ENCODE measurements around the gene GATAD2A. TPM values are rescaled to one million over a fixed set of nuclear protein-coding genes. Genes with fewer than 3 reads are reported as not detected.

Gene GATAD2A
- total RNA-seq, 2 experiments from 2014 or later = 91.2 to 100 TPM

DNA sequence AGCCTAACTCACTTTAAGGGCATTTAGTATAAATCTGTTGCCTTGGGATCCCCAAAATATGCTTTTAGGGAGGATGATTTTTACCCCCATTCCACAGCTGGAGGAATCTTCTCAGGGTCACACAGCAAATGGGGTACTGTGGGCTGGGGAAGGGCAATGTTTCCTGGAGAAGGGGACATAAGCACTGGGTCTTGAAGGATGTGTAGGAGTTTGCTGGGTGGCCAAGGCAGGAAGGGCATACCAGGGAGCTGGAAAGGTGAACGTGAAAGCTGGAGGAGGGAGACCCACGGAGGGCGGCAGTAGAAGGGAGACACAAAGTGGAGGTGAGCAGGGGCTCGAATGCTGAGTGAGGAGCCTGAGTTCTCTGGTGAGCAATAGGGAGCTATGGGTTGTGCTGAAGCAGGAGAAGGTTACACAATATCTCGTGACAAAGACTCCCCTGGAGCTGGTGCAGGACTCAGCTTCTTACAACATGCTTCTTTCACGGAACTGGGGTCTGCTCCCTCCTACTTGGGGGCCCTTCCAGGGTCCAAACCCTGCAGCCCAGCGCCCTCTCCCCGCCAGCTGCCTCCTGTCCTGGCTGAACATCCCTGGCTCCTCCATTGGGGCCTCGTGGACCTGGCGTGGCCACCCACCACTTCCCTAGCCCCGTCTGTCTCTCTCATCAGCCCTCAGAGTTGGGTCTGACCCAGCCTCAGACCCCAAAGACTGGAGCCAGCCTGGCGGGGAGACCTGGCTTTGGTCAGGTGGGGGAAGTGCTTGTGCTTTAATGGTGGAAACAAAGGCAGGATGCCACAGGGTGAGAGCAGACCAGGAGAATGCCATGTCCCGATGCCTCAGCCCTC is 143.7 kb downstream of the GATAD2A start:
- Mint-ChIP-seq H3K4me3 (no peak overlapping the region), H3K27me3 (ENCODE audit: low read depth) (no peaks in the 10 kb centered on the region), H3K36me3 (ENCODE audit: low read depth) (no peaks in the 10 kb centered on the region), H3K27ac (no peak overlapping the region), H3K4me1 (ENCODE audit: low read depth) (no peaks in the 10 kb centered on the region), H3K9me3 (no peaks in the 10 kb centered on the region)
- DNase-seq = no peak
- intact Hi-C loops (cut with micrococcal nuclease) = no loop called here
- CTCF ChIA-PET = interaction anchor here (0.9 to 2.8 kb wide), 2 partner anchors 17 to 95 kb away, joined by 3 to 8 read pairs; partner anchors contain the start of gene GMIP

- Mint-ChIP-seq H3K36me3 (ENCODE audit: low read depth) (no peaks in the 10 kb centered on the region), H3K27me3 (ENCODE audit: low read depth) (no peaks in the 10 kb centered on the region), H3K27ac (no peak overlapping the region), H3K9me3 (no peaks in the 10 kb centered on the region), H3K4me3 (no peak overlapping the region), H3K4me1 (ENCODE audit: low read depth) (peaks cover 2% of the 10 kb centered on the region)
- no peak for DNase-seq
- CTCF ChIA-PET = interaction anchor here (0.5 to 2.8 kb wide), 3 partner anchors 18 to 59 kb away, joined by 3 to 8 read pairs (median 4); no protein-coding TSS in a partner anchor
- intact Hi-C loops (cut with micrococcal nuclease) = no loop called here
Observed at GRCh38 chr19:19549804-19550464, 144.5 kb downstream of the GATAD2A start.

- intact Hi-C loops (cut with micrococcal nuclease) = no loop called here
- Mint-ChIP-seq H3K4me1 (ENCODE audit: low read depth) (peaks cover 2% of the 10 kb centered on the region), H3K36me3 (ENCODE audit: low read depth) (no peaks in the 10 kb centered on the region), H3K27me3 (ENCODE audit: low read depth) (no peaks in the 10 kb centered on the region), H3K4me3 (no peak overlapping the region), H3K27ac (no peak overlapping the region), H3K9me3 (no peaks in the 10 kb centered on the region)
- CTCF ChIA-PET = interaction anchor here (1.0 to 2.7 kb wide), 4 partner anchors 18 to 89 kb away, joined by 3 to 17 read pairs (median 4); no protein-coding TSS in a partner anchor
- no peak for DNase-seq
Observed at GRCh38 chr19:19550485-19550929, 145.0 kb downstream of the GATAD2A start.

- H3K27me3 Mint-ChIP-seq (ENCODE audit: low read depth) = no peaks in the 10 kb centered on the region
- H3K4me1 Mint-ChIP-seq (ENCODE audit: low read depth) = peaks cover 2% of the 10 kb centered on the region
- CTCF ChIA-PET = interaction anchor here (0.7 to 2.7 kb wide), 8 partner anchors 9 to 470 kb away, joined by 3 to 17 read pairs (median 4); partner anchors contain the start of genes CILP2 and NDUFA13
- no peaks in the 10 kb centered on the region for H3K9me3 Mint-ChIP-seq
- H3K27ac Mint-ChIP-seq = no peak overlapping the region
- H3K36me3 Mint-ChIP-seq (ENCODE audit: low read depth) = no peaks in the 10 kb centered on the region
- no peak overlapping the region for H3K4me3 Mint-ChIP-seq
- intact Hi-C loops (cut with micrococcal nuclease) = no loop called here
- DNase-seq = no peak
Observed at GRCh38 chr19:19550972-19551852, 145.7 kb downstream of the GATAD2A start.

GRCh38 chr19:19551853-19552192 is 146.3 kb downstream of the GATAD2A start:
- intact Hi-C loops (cut with micrococcal nuclease) = no loop called here

DNA sequence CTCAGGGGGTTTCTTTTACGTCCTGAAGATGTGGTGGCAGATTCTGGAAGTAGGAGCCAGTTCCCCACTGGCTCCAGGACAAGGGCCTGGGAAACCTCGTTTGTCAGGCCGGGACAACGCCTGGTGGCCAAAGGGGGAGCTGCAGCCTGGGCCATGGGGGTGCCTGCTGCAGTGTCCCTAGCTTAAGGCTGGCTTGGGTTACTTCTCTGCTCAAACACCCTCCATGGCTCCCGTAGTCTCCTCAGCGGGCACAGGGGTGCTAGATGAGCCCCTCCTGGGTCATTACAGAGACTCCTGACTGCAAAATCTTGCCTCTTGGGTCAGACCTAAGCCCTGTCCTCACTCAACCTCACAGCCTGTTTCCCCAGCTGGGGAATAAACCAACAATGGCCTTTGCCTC is 147.3 kb downstream of the GATAD2A start:
- Mint-ChIP-seq H3K4me3 (no peak overlapping the region), H3K36me3 (ENCODE audit: low read depth) (no peaks in the 10 kb centered on the region), H3K27ac (no peak overlapping the region), H3K9me3 (no peaks in the 10 kb centered on the region), H3K4me1 (ENCODE audit: low read depth) (peaks cover 2% of the 10 kb centered on the region), H3K27me3 (ENCODE audit: low read depth) (no peaks in the 10 kb centered on the region)
- CTCF ChIA-PET = interaction anchor here (0.6 to 4.4 kb wide), 9 partner anchors 15 to 91 kb away, joined by 3 to 19 read pairs (median 6); partner anchors contain the start of genes CILP2, GMIP and NDUFA13
- intact Hi-C loops (cut with micrococcal nuclease) = no loop called here
- DNase-seq = peak; percentile 33

More at GRCh38 chr19:19551853-19552192, 146.3 kb downstream of the GATAD2A start:
- no peak for DNase-seq
- CTCF ChIA-PET = interaction anchor here (0.7 to 4.4 kb wide), 8 partner anchors 9 to 470 kb away, joined by 3 to 19 read pairs (median 5); partner anchors contain the start of genes CILP2 and NDUFA13
- no peaks in the 10 kb centered on the region for H3K36me3 Mint-ChIP-seq (ENCODE audit: low read depth)
- no peaks in the 10 kb centered on the region for H3K27me3 Mint-ChIP-seq (ENCODE audit: low read depth)
- H3K4me1 Mint-ChIP-seq (ENCODE audit: low read depth) = peaks cover 2% of the 10 kb centered on the region
- H3K4me3 Mint-ChIP-seq = no peak overlapping the region
- no peaks in the 10 kb centered on the region for H3K9me3 Mint-ChIP-seq
- no peak overlapping the region for H3K27ac Mint-ChIP-seq

- Mint-ChIP-seq H3K27ac (no peak overlapping the region), H3K4me1 (ENCODE audit: low read depth) (peaks cover 5% of the 10 kb centered on the region)
Observed at GRCh38 chr19:19553670-19554069, 148.2 kb downstream of the GATAD2A start.

GRCh38 chr19:19554074-19555023 is 148.9 kb downstream of the GATAD2A start:
- Mint-ChIP-seq H3K36me3 (ENCODE audit: low read depth) (peaks cover 4% of the 10 kb centered on the region), H3K9me3 (no peaks in the 10 kb centered on the region), H3K4me1 (ENCODE audit: low read depth) (peaks cover 10% of the 10 kb centered on the region), H3K27me3 (ENCODE audit: low read depth) (no peaks in the 10 kb centered on the region), H3K4me3 (no peak overlapping the region), H3K27ac (no peak overlapping the region)
- intact Hi-C loops (cut with micrococcal nuclease) = loop anchor here (2.0 kb wide), 1 partner anchor 22 kb away; no protein-coding TSS in a partner anchor
- CTCF ChIA-PET = interaction anchor here (0.6 to 4.4 kb wide), 26 partner anchors 8 to 410 kb away, joined by 3 to 35 read pairs (median 3); partner anchors contain the start of gene CILP2
- DNase-seq = peak; percentile 75

More at GRCh38 chr19:19553670-19554069, 148.2 kb downstream of the GATAD2A start:
- Mint-ChIP-seq H3K9me3 (no peaks in the 10 kb centered on the region), H3K4me3 (no peak overlapping the region), H3K36me3 (ENCODE audit: low read depth) (no peaks in the 10 kb centered on the region), H3K27me3 (ENCODE audit: low read depth) (no peaks in the 10 kb centered on the region)
- intact Hi-C loops (cut with micrococcal nuclease) = loop anchor here (2.0 kb wide), 1 partner anchor 21 kb away; no protein-coding TSS in a partner anchor
- DNase-seq = no peak
- CTCF ChIA-PET = interaction anchor here (0.9 to 4.4 kb wide), 19 partner anchors 8 to 410 kb away, joined by 3 to 35 read pairs (median 4); partner anchors contain the start of genes CILP2 and GMIP

- Mint-ChIP-seq H3K27ac (no peak overlapping the region), H3K36me3 (ENCODE audit: low read depth) (peaks cover 9% of the 10 kb centered on the region), H3K4me1 (ENCODE audit: low read depth) (peaks cover 23% of the 10 kb centered on the region), H3K27me3 (ENCODE audit: low read depth) (no peaks in the 10 kb centered on the region), H3K4me3 (no peak overlapping the region), H3K9me3 (no peaks in the 10 kb centered on the region)
- intact Hi-C loops (cut with micrococcal nuclease) = no loop called here
- CTCF ChIA-PET = interaction anchor here (2.1 kb wide), 1 partner anchor 86 kb away, joined by 7 read pairs; the partner anchor contains the start of gene GMIP
- no peak for DNase-seq
Observed at GRCh38 chr19:19558055-19558454, 152.6 kb downstream of the GATAD2A start.

All from activated naive CD4-positive, alpha-beta T cell treated with anti-CD3 and anti-CD28 coated beads for 36 hours (primary cell).